Measurements from ENCODE around the gene CENPA. TPM values are rescaled to one million over a fixed set of nuclear protein-coding genes. Genes with fewer than 3 reads are reported as not detected.
A peak's percentile ranks its signal among the peaks of the same experiment; 100 is the strongest.

The CENPA gene
- total and polyA plus RNA-seq, 2 of the 13 experiments (the other 11 are each of a cell fraction or from before 2014, with no cell fraction given): 28.5 to 38.5 TPM

- TF ChIP-seq CC2D1A (CRISPR knock-in tag; IDR thresholded peaks at IDR 0.05) (no peak), ZMYM3 (CRISPR knock-in tag; IDR thresholded peaks at IDR 0.05) (peak; percentile 61), TGIF2 (CRISPR knock-in tag; IDR thresholded peaks at IDR 0.05) (no peak), ZNF761 (CRISPR knock-in tag; conservative IDR thresholded peaks at IDR 0.05) (no peak), SRSF9 (IDR thresholded peaks at IDR 0.05; ENCODE audit: borderline replicate concordance, insufficient read depth, low read depth, low read length, poor library complexity, severe bottlenecking) (no peak), ZNF253 (CRISPR knock-in tag; IDR thresholded peaks at IDR 0.05; ENCODE audit: borderline replicate concordance) (no peak)
Observed at GRCh38 chr2:26786207-26787028, 562 bp downstream of the CENPA start (continued).

- Histone ChIP-seq H2AFZ (ENCODE audit: low read length) (no peak overlapping the region), H3K27me3 (ENCODE audit: control insufficient read depth in 1 of 2, insufficient read depth in 2 of 2, low read length in 2 of 2) (no peaks in the 10 kb centered on the region), H3K9ac (ENCODE audit: insufficient read depth, low read depth, low read length) (no peak overlapping the region), H3K9me3 (ENCODE audit: low read length) (no peaks in the 10 kb centered on the region), H3K4me2 (ENCODE audit: low read depth, low read length) (no peak overlapping the region), H3K27ac (ENCODE audit: extremely low read length, insufficient read depth, low read length) (no peak overlapping the region), H3K36me3 (replicated peaks in 1 of 2; ENCODE audit: control insufficient read depth in 1 of 2, insufficient read depth in 2 of 2, low read length in 2 of 2) (peaks cover 16 to 66% of the 10 kb centered on the region in 2 experiments), H3K79me2 (ENCODE audit: insufficient read depth, low read length) (peaks cover 33% of the 10 kb centered on the region), H3K4me3 (replicated peaks in 1 of 3; ENCODE audit: insufficient read depth in 1 of 3, low read depth in 2 of 3, low read length in 3 of 3) (no peak overlapping the region), H4K20me1 (ENCODE audit: insufficient read depth, low read length) (no peaks in the 10 kb centered on the region), H3K4me1 (ENCODE audit: insufficient read depth, low read length) (peaks cover 20% of the 10 kb centered on the region)
- DNase-seq (ENCODE audit: low spot score) (no peak), ATAC-seq (no peak), FAIRE-seq (no peak)
- in situ Hi-C loops (cut with HindIII; ENCODE audit: extremely low pct_ligation_motif_present, low pct_unique_long_range_greater_than_20kb): no loop called here
- POLR2A ChIA-PET: no interaction called here
- 95% methylated on average over 3 of the region's 3 CpGs for WGBS (ENCODE audit: low lambda C conversion rate)
- no TSS peak for BruUV-seq (replicated peaks)
- intact Hi-C loops (cut with micrococcal nuclease; ENCODE audit: unreplicated experiment): no loop called here
- CTCF ChIA-PET (ENCODE audit: low intra/inter-chr PET ratio, low total read pairs): no interaction called here
- TF ChIP-seq CBX2 (IDR thresholded peaks at IDR 0.05; ENCODE audit: low read depth, low read length) (no peak), CBX2 (CRISPR knock-in tag; IDR thresholded peaks at IDR 0.05; ENCODE audit: low read depth) (no peak), TBL1XR1 (IDR thresholded peaks at IDR 0.05; ENCODE audit: borderline replicate concordance, low read length, partially characterized antibody) (no peak), MTA1 (CRISPR knock-in tag; IDR thresholded peaks at IDR 0.05; ENCODE audit: borderline replicate concordance) (no peak), ZNF839 (CRISPR knock-in tag; IDR thresholded peaks at IDR 0.05; ENCODE audit: borderline replicate concordance) (no peak), ETV5 (CRISPR knock-in tag; IDR thresholded peaks at IDR 0.05; ENCODE audit: borderline replicate concordance) (no peak), XRCC5 (optimal IDR thresholded peaks at IDR 0.05; ENCODE audit: low read length) (no peak)
Observed at GRCh38 chr2:26792720-26793119, 6.9 kb downstream of the CENPA start.

Measured in HepG2 (cell line).